PC-9 (cell line): ENCODE measurements around the gene POLG. TPM values are rescaled to one million over a fixed set of nuclear protein-coding genes. Genes with fewer than 3 reads are reported as not detected.

Experiments used
- BruUV-seq: library from RNA; stranded (reverse); fragments of 400-500 nt; replicated peaks from 2 replicates; lab custom pipeline; 2021; lab: Mats Ljungman, UMichigan
- CTCF ChIA-PET: fragments of 300-600 bp; sonication (Branson Sonifier 250); formaldehyde crosslinking; loops from one replicate; lab custom pipeline; 2022; ENCODE audit warnings: antibody characterized with exemption; lab: Charles Lee
- POLR2A ChIA-PET: fragments of 300-600 bp; sonication (Branson Sonifier 250); formaldehyde crosslinking; loops from one replicate; lab custom pipeline; 2022; ENCODE audit warnings: antibody characterized with exemption; ENCODE audit not compliant: unreplicated experiment; lab: Charles Lee
- DNase-seq, 2 experiments: peaks; one replicate each; pipeline versions ENCODE4 v3.0.0 to v3.0.0-alpha.2; 2015 to 2022; ENCODE audit warnings: mixed read lengths in 1 of 2
- H2AFZ ChIP-seq: fragments of 200-600 bp; sonication (generic); 2 replicates; pipeline ENCODE4 v1.8.1; 2017; ENCODE audit warnings: antibody characterized with exemption
- H3F3A ChIP-seq: fragments of 200-600 bp; sonication (generic); 2 replicates; pipeline ENCODE4 v1.8.1; 2017; ENCODE audit warnings: antibody characterized with exemption, mild to moderate bottlenecking, low read depth; ENCODE audit not compliant: insufficient read depth
- H3K27ac ChIP-seq: fragments of 200-600 bp; sonication (generic); 2 replicates; pipeline ENCODE4 v1.6.1; 2016; ENCODE audit warnings: mixed run types
- H3K27me3 ChIP-seq: fragments of 200-600 bp; sonication (generic); 2 replicates; pipeline ENCODE4 v1.6.1; 2016; ENCODE audit warnings: low read depth, mixed run types; ENCODE audit not compliant: insufficient read depth
- H3K36me3 ChIP-seq: fragments of 200-600 bp; sonication (generic); 2 replicates; pipeline ENCODE4 v1.6.1; 2016; ENCODE audit warnings: low read depth, mixed run types
- H3K4me1 ChIP-seq: fragments of 200-600 bp; sonication (generic); replicated peaks from 2 replicates; pipeline ENCODE4 v1.6.1; 2016; ENCODE audit warnings: mixed run types; ENCODE audit not compliant: insufficient read depth
- H3K4me2 ChIP-seq: fragments of 200-600 bp; sonication (generic); 2 replicates; pipeline ENCODE4 v1.6.1; 2017; ENCODE audit warnings: mixed run types
- H3K4me3 ChIP-seq: fragments of 200-600 bp; sonication (generic); 2 replicates; pipeline ENCODE4 v1.6.1; 2016; ENCODE audit warnings: mixed run types
- H3K79me2 ChIP-seq: fragments of 200-600 bp; sonication (generic); 2 replicates; pipeline ENCODE4 v1.6.1; 2017; ENCODE audit warnings: low read depth, mixed run types
- H3K9me2 ChIP-seq: fragments of 200-600 bp; sonication (generic); 2 replicates; pipeline ENCODE4 v1.8.1; 2017; ENCODE audit warnings: mild to moderate bottlenecking; ENCODE audit not compliant: insufficient read depth
- H3K9me3 ChIP-seq: fragments of 200-600 bp; sonication (generic); 2 replicates; pipeline ENCODE4 v1.8.1; 2016; ENCODE audit warnings: low read depth; ENCODE audit not compliant: insufficient read depth
- H4K20me1 ChIP-seq: fragments of 200-600 bp; sonication (generic); 2 replicates; pipeline ENCODE4 v1.8.1; 2017; ENCODE audit not compliant: insufficient read depth
- CTCF ChIP-seq: fragments of 200-600 bp; sonication (generic); conservative IDR thresholded peaks from 2 replicates; pipeline ENCODE4 v1.6.1; 2017; ENCODE audit warnings: mixed run types, antibody characterized with exemption, mild to moderate bottlenecking, moderate library complexity
- EZH2 ChIP-seq: fragments of 200-600 bp; sonication (generic); IDR thresholded peaks from 2 replicates; pipeline ENCODE4 v1.8.0; 2017; ENCODE audit warnings: antibody characterized with exemption, low read depth
- intact Hi-C: fragments of 100-400 bp; cut with micrococcal nuclease; formaldehyde crosslinking; loops from one replicate; pipeline ENCODE4 v1.10.0; 2022; ENCODE audit not compliant: unreplicated experiment
- total RNA-seq: library from RNA; stranded (reverse); gene quantifications from 2 replicates; pipeline ENCODE4 v1.2.3, GENCODE V29; 2021

POLG gene
- total RNA-seq, 1 experiment from 2014 or later, result 43.6 TPM

GRCh38 chr15:89332446-89332845 lies 2.2 kb downstream of the POLG start:
- Histone ChIP-seq H3K4me1 (peaks cover 16% of the 10 kb centered on the region), H3K27me3 (no peaks in the 10 kb centered on the region), H2AFZ (no peak overlapping the region), H3K36me3 (peaks cover 45% of the 10 kb centered on the region), H3K4me3 (no peak overlapping the region), H3K79me2 (peaks cover 44% of the 10 kb centered on the region), H3K4me2 (peak overlapping the region; percentile 28), H3K27ac (no peak overlapping the region), H3K9me2 (no peaks in the 10 kb centered on the region), H4K20me1 (peaks cover 41% of the 10 kb centered on the region), H3F3A (peaks cover 14% of the 10 kb centered on the region; the same call in 1 of the 2 replicates), H3K9me3 (no peaks in the 10 kb centered on the region)
- ChIA-PET CTCF (no interaction called here), POLR2A (no interaction called here)
- no peak for DNase-seq
- TF ChIP-seq EZH2 (no peak), CTCF (peak; percentile 31; the same call in 1 of the 2 replicates)
- BruUV-seq, result no TSS peak
- intact Hi-C loops, result loop anchor here (10.0 kb wide), 2 partner anchors 242 to 438 kb away; partner anchors contain the start of genes HAPLN3 and TICRR

- CTCF ChIA-PET, result no interaction called here
- H3K36me3 ChIP-seq, result peaks cover 52% of the 10 kb centered on the region
- peaks cover 48% of the 10 kb centered on the region for H4K20me1 ChIP-seq
- H2AFZ ChIP-seq, result no peak overlapping the region
- no peak for DNase-seq
- POLR2A ChIA-PET, result no interaction called here
- no peaks in the 10 kb centered on the region for H3K9me2 ChIP-seq
- intact Hi-C loops, result loop anchor here (10.0 kb wide), 2 partner anchors 244 to 436 kb away; partner anchors contain the start of genes HAPLN3 and TICRR
- peaks cover 9% of the 10 kb centered on the region; the same call in 1 of the 2 replicates for H3F3A ChIP-seq
- TF ChIP-seq EZH2 (no peak), CTCF (no peak)
- H3K27ac ChIP-seq, result no peak overlapping the region
- H3K4me2 ChIP-seq, result no peak overlapping the region
- no peak overlapping the region for H3K4me3 ChIP-seq
- peaks cover 44% of the 10 kb centered on the region for H3K79me2 ChIP-seq
- no peaks in the 10 kb centered on the region for H3K27me3 ChIP-seq
- peaks cover 13% of the 10 kb centered on the region for H3K4me1 ChIP-seq
- no TSS peak for BruUV-seq
- no peaks in the 10 kb centered on the region for H3K9me3 ChIP-seq
Measured at GRCh38 chr15:89330881-89331595, 3.6 kb downstream of the POLG start.

DNA sequence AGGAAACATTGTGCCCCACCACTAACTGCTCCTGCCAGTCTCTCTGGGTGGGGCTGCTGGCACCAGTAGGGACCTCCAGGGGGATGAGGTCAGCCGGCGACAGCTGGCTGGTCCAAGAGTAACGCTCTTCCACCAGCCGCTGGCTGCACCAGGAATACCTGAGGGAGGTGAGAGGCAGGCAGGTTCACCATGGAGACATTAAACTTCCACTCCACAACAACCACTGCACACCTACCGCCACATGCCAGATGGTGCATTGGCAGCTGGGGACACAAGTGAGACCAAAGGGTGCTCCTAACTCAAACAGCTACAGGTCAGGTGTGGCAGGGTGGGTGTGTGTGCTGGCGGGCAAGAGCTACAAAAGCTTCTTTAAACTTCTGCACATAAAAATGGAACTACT lies 4.5 kb downstream of the POLG start:
- Histone ChIP-seq H3K4me1 (peaks cover 5% of the 10 kb centered on the region; the same call in 1 of the 2 replicates), H3K27me3 (no peaks in the 10 kb centered on the region), H3F3A (peaks cover under 1% of the 10 kb centered on the region; the same call in 1 of the 2 replicates), H3K79me2 (peaks cover 44% of the 10 kb centered on the region), H2AFZ (no peak overlapping the region), H3K9me2 (no peaks in the 10 kb centered on the region), H3K27ac (no peak overlapping the region), H4K20me1 (peaks cover 49% of the 10 kb centered on the region), H3K9me3 (no peaks in the 10 kb centered on the region), H3K4me3 (no peak overlapping the region), H3K4me2 (no peak overlapping the region), H3K36me3 (peaks cover 52% of the 10 kb centered on the region)
- ChIA-PET CTCF (interaction anchor here (0.6 kb wide), 1 partner anchor 137 kb away, joined by 7 read pairs; no protein-coding TSS in a partner anchor), POLR2A (no interaction called here)
- DNase-seq, result no peak
- intact Hi-C loops, result loop anchor here (10.0 kb wide), 2 partner anchors 245 to 435 kb away; partner anchors contain the start of genes HAPLN3 and TICRR
- BruUV-seq, result no TSS peak
- no peak for TF ChIP-seq EZH2
